Right cardiac atrium (tissue), 5 donors: ENCODE measurements around the gene PRKCE. TPM values are rescaled to one million over a fixed set of nuclear protein-coding genes. Genes with fewer than 3 reads are reported as not detected.
"Not testable (repeated sequence)": the region's sequence is repeated elsewhere in the genome, so short reads cannot be mapped to it uniquely, and the experiment has no call there.

Experiments used
- ATAC-seq, 2 donors: fragments of 200-7000 bp; cut with Tn5 transposase; one replicate each; pipeline versions ENCODE4 v1.8.0 to v1.9.1; 2020; ENCODE audit warnings: moderate library complexity in 2 of 2, mild to moderate bottlenecking in 1 of 2
- DNase-seq, 3 donors: peaks; one replicate each; pipeline ENCODE4 v3.0.0-alpha.2; 2020
- H3K27ac ChIP-seq: one replicate; pipeline ENCODE4 v1.5.1; 2013; ENCODE audit warnings: mild to moderate bottlenecking, low read length, control low read depth, moderate library complexity
- H3K27me3 ChIP-seq: one replicate; pipeline ENCODE4 v1.6.1; 2013; ENCODE audit not compliant: control insufficient read depth, insufficient read depth
- H3K4me1 ChIP-seq: one replicate; pipeline ENCODE4 v1.6.1; 2013; ENCODE audit warnings: low read length; ENCODE audit not compliant: control insufficient read depth, insufficient read depth
- H3K4me3 ChIP-seq: one replicate; pipeline ENCODE4 v1.5.1; 2013; ENCODE audit warnings: low read length, control low read depth
- H3K9me3 ChIP-seq: one replicate; pipeline ENCODE4 v1.6.1; 2013; ENCODE audit warnings: low read length; ENCODE audit not compliant: control insufficient read depth
- WGBS: extraction: QIAGEN DNeasy Blood & Tissue Kit; methylation state at CpG from one replicate; pipeline ENCODE4 v1.1.7; 2013; 5-methylcytosine and 5-hydroxymethylcytosine counted together
- intact Hi-C, 4 donors: fragments of 100-400 bp; cut with DNase I; formaldehyde crosslinking; loops; one replicate each; pipeline versions ENCODE4 v1.11.0 to v1.14.0; 2022 to 2023
- polyA plus RNA-seq: library from polyadenylated mRNA; stranded (reverse); fragments of 200-250 nt; gene quantifications from one replicate; pipeline ENCODE4 v1.2.3, GENCODE V29; 2013
- total RNA-seq, 4 donors: library from RNA; stranded (reverse); fragmentation: NEBNext Ultra II Directional; extraction: Animal tissue kit (Norgen Biotek cat#: 25700); gene quantifications; one replicate each; pipeline ENCODE4 v1.2.1, GENCODE V29; 2021
- donor health status: healthy with polysubstance abuse.
- donor health status: DM: no; HTN: yes; CAD: no.
- donor health status: DM: no; HTN: no; CAD: no.
- donor health status: DM: no; HTN: yes; CAD: no; lungs with severe emphysema.
- donor health status: DM: yes; HTN: yes; CAD: no.

Gene PRKCE
- total and polyA plus RNA-seq, 5 donors = 5.5 to 19.7 (median 18.7) TPM

GRCh38 chr2:45858872-45859271 is 207.4 kb downstream of the PRKCE start:
- ATAC-seq, DNase-seq, H3K27ac ChIP-seq, H3K4me3 ChIP-seq, intact Hi-C loops, H3K9me3 ChIP-seq, H3K27me3 ChIP-seq: not testable (repeated sequence)
- 85% methylated on average over 5 of the region's 5 CpGs for WGBS
- peaks cover 19% of the 10 kb centered on the region for H3K4me1 ChIP-seq

GRCh38 chr2:45859682-45860081 is 208.2 kb downstream of the PRKCE start:
- no peak for DNase-seq
- Histone ChIP-seq H3K27me3 (no peaks in the 10 kb centered on the region), H3K4me1 (peaks cover 19% of the 10 kb centered on the region), H3K9me3 (no peaks in the 10 kb centered on the region), H3K4me3 (no peak overlapping the region), H3K27ac (no peak overlapping the region)
- 81% methylated on average over 1 of the region's 1 CpG for WGBS
- intact Hi-C loops = no loop called here
- ATAC-seq = no peak

- DNase-seq = peak; percentile 67 to 83 (median 81)
- intact Hi-C loops = no loop called here
- Histone ChIP-seq H3K27me3 (no peaks in the 10 kb centered on the region), H3K9me3 (no peaks in the 10 kb centered on the region), H3K4me1 (peaks cover 19% of the 10 kb centered on the region), H3K4me3 (peak overlapping the region; percentile 9), H3K27ac (no peak overlapping the region)
- WGBS = 4% methylated on average over 8 of the region's 8 CpGs
- peak; percentile 71 to 90 for ATAC-seq
These were observed 209.0 kb downstream of the PRKCE start for GRCh38 chr2:45860136-45861121.

GRCh38 chr2:45862843-45863242 is 211.4 kb downstream of the PRKCE start:
- 60% methylated on average over 2 of the region's 2 CpGs for WGBS
- H3K4me3 ChIP-seq = no peak overlapping the region
- no peaks in the 10 kb centered on the region for H3K9me3 ChIP-seq
- no peak overlapping the region for H3K27ac ChIP-seq
- peaks cover 15% of the 10 kb centered on the region for H3K4me1 ChIP-seq
- no peaks in the 10 kb centered on the region for H3K27me3 ChIP-seq
- intact Hi-C loops = no loop called here
- ATAC-seq (no peak), DNase-seq (no peak)

DNA sequence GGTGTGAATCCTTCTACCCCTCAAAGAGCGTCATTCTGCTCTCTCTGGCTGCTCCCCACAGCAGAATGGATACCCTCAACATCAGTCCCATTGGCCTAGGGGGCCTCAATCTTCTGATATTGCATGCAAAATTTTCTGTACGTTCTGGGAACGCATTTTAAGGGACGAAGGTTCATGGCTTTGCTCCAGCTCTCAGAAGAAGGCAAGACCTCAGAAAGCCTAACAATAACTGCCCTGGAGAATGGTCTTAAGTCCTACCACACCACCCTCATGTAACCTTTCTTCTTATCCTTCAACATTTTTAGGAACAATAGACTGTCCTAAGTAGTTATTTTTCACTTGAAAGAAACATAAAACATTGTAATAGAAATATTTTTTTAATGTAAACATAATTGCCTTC is 212.6 kb downstream of the PRKCE start:
- ATAC-seq (no peak), DNase-seq (no peak)
- Histone ChIP-seq H3K27me3 (no peaks in the 10 kb centered on the region), H3K27ac (no peak overlapping the region), H3K4me3 (no peak overlapping the region), H3K9me3 (no peaks in the 10 kb centered on the region), H3K4me1 (peaks cover 14% of the 10 kb centered on the region)
- 93% methylated on average over 4 of the region's 4 CpGs for WGBS
- intact Hi-C loops = no loop called here

GRCh38 chr2:45867349-45867748 is 215.9 kb downstream of the PRKCE start:
- intact Hi-C loops = no loop called here
- Histone ChIP-seq H3K27ac (no peak overlapping the region), H3K27me3 (no peaks in the 10 kb centered on the region), H3K9me3 (no peaks in the 10 kb centered on the region), H3K4me1 (peaks cover 13% of the 10 kb centered on the region), H3K4me3 (no peak overlapping the region)
- no peak for DNase-seq
- WGBS = 94% methylated on average over 3 of the region's 3 CpGs
- ATAC-seq = no peak

DNA sequence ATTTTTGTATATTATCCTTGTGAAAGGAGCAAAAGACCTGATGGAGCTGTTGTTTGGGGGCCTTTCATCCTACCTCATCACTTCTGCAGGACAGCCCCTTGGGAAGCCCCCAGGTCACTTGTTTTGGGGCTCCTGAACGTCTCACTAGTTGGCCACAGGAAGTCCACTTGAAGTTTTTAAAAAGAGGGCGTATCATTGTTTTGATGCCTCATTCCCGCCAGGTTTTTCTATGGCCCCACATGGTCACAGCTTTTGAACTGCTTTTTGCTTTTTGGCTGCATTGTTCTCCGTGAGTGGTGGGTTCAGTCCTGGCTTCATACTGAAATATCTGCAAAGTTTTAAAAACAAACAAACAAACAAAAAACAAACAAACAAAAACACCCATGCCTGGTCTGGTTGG is 216.3 kb downstream of the PRKCE start:
- H3K9me3 ChIP-seq = no peaks in the 10 kb centered on the region
- no peaks in the 10 kb centered on the region for H3K27me3 ChIP-seq
- 85% methylated on average over 4 of the region's 4 CpGs for WGBS
- DNase-seq (no peak), ATAC-seq (no peak)
- no peak overlapping the region for H3K27ac ChIP-seq
- no peak overlapping the region for H3K4me3 ChIP-seq
- intact Hi-C loops = no loop called here
- peaks cover 10% of the 10 kb centered on the region for H3K4me1 ChIP-seq

DNA sequence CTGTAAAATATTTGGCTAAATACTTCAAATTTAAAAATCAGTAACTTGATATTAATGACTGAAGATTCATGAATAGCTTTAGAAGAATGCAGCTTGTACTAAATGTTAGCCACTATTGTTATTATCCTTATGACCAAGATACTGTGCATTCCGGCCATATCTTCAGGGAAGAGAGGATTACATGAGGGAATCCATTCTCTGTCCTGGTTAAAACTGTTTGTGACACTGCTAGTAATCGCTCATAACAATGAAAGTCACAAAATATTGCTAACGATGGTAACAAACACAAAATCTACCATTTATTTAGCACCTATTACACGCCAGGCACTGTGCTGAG is 217.7 kb downstream of the PRKCE start:
- WGBS = 93% methylated on average over 4 of the region's 4 CpGs

GRCh38 chr2:45871025-45871424 is 219.6 kb downstream of the PRKCE start:
- no peaks in the 10 kb centered on the region for H3K27me3 ChIP-seq
- no peak for DNase-seq
- H3K4me1 ChIP-seq = peaks cover 21% of the 10 kb centered on the region
- WGBS = 79% methylated on average over 3 of the region's 3 CpGs
- H3K27ac ChIP-seq = no peak overlapping the region
- H3K9me3 ChIP-seq = no peaks in the 10 kb centered on the region
- intact Hi-C loops = no loop called here
- H3K4me3 ChIP-seq = no peak overlapping the region
- no peak for ATAC-seq

More for the DNA sequence above, 217.7 kb downstream of the PRKCE start:
- Histone ChIP-seq H3K9me3 (no peaks in the 10 kb centered on the region), H3K4me1 (peaks cover 16% of the 10 kb centered on the region), H3K4me3 (no peak overlapping the region), H3K27ac (no peak overlapping the region), H3K27me3 (no peaks in the 10 kb centered on the region)
- no peak for DNase-seq
- ATAC-seq = no peak
- intact Hi-C loops = no loop called here

GRCh38 chr2:45871541-45871940 is 220.1 kb downstream of the PRKCE start:
- Histone ChIP-seq H3K9me3 (peaks cover 2% of the 10 kb centered on the region), H3K27ac (no peak overlapping the region), H3K27me3 (no peaks in the 10 kb centered on the region), H3K4me1 (peaks cover 21% of the 10 kb centered on the region), H3K4me3 (no peak overlapping the region)
- intact Hi-C loops = no loop called here
- no peak for ATAC-seq
- no peak for DNase-seq
- WGBS = 86% methylated on average over 4 of the region's 4 CpGs

DNA sequence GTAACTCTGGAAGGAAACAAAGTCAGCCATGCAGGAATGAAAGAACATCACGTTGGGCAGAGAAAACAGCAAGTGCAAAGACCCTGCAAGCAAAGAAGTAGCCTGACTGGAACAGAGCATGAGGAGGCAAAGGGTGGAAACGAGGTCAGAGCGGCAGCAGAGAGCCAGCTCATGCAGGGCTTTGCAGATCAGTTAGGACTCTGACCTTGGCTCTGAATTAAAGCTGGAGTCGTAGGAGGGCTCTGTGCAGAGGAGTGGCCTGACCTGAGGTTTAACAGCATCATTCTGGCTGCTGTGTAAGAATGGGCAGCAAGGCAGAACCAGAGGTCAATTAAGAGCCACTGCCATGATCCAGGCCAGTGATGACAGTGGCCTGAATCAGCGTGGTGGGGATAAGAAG is 220.7 kb downstream of the PRKCE start:
- ATAC-seq (no peak), DNase-seq (no peak)
- WGBS = 80% methylated on average over 5 of the region's 5 CpGs
- Histone ChIP-seq H3K27me3 (no peaks in the 10 kb centered on the region), H3K27ac (no peak overlapping the region), H3K9me3 (peaks cover 2% of the 10 kb centered on the region), H3K4me1 (peaks cover 21% of the 10 kb centered on the region), H3K4me3 (no peak overlapping the region)
- intact Hi-C loops = no loop called here
